ENCODE measurements around the gene TEX48.

Gene TEX48

DNA sequence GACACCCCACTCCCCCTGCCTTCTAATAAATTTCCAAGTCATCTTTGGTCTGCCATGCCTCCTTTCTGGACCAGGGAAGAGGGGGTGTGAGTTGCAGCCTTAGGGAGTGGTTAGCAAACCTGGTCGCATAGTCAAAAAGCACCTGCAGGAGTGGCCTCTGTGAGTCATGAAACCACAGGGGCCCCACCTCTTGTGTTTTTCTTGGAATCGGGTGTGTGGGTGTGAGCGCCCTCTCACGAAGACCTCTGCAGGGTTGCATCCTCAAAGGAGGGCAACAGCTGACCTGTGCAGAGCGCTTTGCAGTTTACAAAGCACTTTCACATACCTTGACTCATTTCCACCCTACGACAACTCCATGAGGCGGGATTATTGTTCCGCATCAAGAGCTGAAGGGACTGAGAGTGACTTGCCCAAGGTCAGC lies 36.8 kb upstream of the TEX48 start:
- Histone ChIP-seq H3K27me3 (ENCODE audit: insufficient read depth, low read depth, severe bottlenecking) (no peaks in the 10 kb centered on the region), H3K27ac (no peak overlapping the region), H3K4me3 (ENCODE audit: low read depth, low read length) (no peak overlapping the region), H3K36me3 (no peaks in the 10 kb centered on the region), H3K9me3 (ENCODE audit: severe bottlenecking) (no peaks in the 10 kb centered on the region)
- no peak for DNase-seq
- TF ChIP-seq CTCF (IDR thresholded peaks at IDR 0.05; ENCODE audit: low read depth, low read length): no peak

DNA sequence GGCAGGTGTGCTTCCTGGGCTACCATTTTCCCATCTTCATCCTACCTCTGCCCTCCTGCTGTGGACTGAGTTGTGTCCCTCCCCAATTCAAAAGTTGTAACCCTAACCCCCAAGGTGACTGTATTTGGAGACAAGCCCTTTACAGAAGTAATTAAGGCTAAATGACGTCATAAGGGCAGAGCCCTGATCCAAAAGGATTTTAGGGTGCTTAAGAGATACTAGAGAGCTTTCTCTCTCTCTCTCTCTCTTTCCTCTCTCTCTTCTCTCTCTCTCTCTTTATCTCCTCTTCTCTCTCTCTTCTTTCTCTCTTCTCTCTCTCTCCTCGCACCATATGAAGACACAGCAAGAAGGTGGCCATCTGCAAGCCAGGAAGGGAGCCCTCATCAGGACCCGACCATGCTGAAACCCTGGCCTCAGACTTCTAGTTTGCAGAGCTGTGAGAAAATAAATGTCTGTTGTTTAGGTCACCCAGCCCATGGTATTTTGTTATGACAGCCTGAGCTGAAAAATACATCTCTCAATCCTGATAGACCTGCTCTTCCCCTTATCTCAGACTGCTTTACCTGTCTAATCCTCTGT lies 36.0 kb upstream of the TEX48 start:
- no peak for DNase-seq
- H3K4me3 ChIP-seq (ENCODE audit: low read depth, low read length): no peak overlapping the region

GRCh38 chr9:114709636-114710035 lies 27.6 kb upstream of the TEX48 start:
- Histone ChIP-seq H3K27me3 (ENCODE audit: insufficient read depth, low read depth, severe bottlenecking) (no peaks in the 10 kb centered on the region), H3K27ac (no peak overlapping the region), H3K4me3 (ENCODE audit: low read depth, low read length) (no peak overlapping the region), H3K36me3 (no peaks in the 10 kb centered on the region), H3K9me3 (ENCODE audit: severe bottlenecking) (no peaks in the 10 kb centered on the region)
- DNase-seq: no peak
- no peak for TF ChIP-seq CTCF (IDR thresholded peaks at IDR 0.05; ENCODE audit: low read depth, low read length)

More for the DNA sequence above, 36.0 kb upstream of the TEX48 start:
- no peaks in the 10 kb centered on the region for H3K27me3 ChIP-seq (ENCODE audit: insufficient read depth, low read depth, severe bottlenecking)
- peak overlapping the region; percentile 53 for H3K27ac ChIP-seq
- H3K36me3 ChIP-seq: no peaks in the 10 kb centered on the region
- TF ChIP-seq CTCF (IDR thresholded peaks at IDR 0.05; ENCODE audit: low read depth, low read length): no peak
- no peaks in the 10 kb centered on the region for H3K9me3 ChIP-seq (ENCODE audit: severe bottlenecking)

GRCh38 chr9:114706711-114707110 lies 24.7 kb upstream of the TEX48 start:
- H3K4me3 ChIP-seq (ENCODE audit: low read depth, low read length): no peak overlapping the region
- DNase-seq: no peak
- no peak overlapping the region for H3K27ac ChIP-seq
- no peaks in the 10 kb centered on the region for H3K27me3 ChIP-seq (ENCODE audit: insufficient read depth, low read depth, severe bottlenecking)
- H3K36me3 ChIP-seq: no peaks in the 10 kb centered on the region
- no peaks in the 10 kb centered on the region for H3K9me3 ChIP-seq (ENCODE audit: severe bottlenecking)
- no peak for TF ChIP-seq CTCF (IDR thresholded peaks at IDR 0.05; ENCODE audit: low read depth, low read length)

- DNase-seq: no peak
- Histone ChIP-seq H3K9me3 (ENCODE audit: severe bottlenecking) (no peaks in the 10 kb centered on the region), H3K4me3 (ENCODE audit: low read depth, low read length) (no peak overlapping the region), H3K27me3 (ENCODE audit: insufficient read depth, low read depth, severe bottlenecking) (no peaks in the 10 kb centered on the region), H3K36me3 (no peaks in the 10 kb centered on the region), H3K27ac (no peak overlapping the region)
- TF ChIP-seq CTCF (IDR thresholded peaks at IDR 0.05; ENCODE audit: low read depth, low read length): no peak
Measured at GRCh38 chr9:114701988-114702387, 20.0 kb upstream of the TEX48 start.

DNA sequence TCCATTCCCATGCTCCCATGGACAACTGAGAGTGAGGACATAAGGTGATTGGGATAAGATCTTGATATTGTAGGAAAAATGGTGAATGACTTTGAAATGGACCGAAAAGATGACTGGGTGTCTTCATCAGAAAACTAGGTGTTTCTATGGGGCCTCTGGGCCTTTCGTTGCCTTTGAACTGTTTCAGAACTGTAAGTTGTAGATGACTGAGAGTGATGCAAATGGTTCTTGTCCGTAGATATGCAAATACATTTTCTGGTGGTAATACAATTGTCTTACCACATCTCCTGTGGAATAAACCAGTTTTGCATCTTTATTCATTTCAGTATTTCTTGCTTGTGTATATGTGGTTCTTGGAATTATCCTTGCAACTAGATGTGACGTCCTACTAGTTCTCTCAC lies 16.0 kb upstream of the TEX48 start:
- no peaks in the 10 kb centered on the region for H3K9me3 ChIP-seq (ENCODE audit: severe bottlenecking)
- no peaks in the 10 kb centered on the region for H3K36me3 ChIP-seq
- TF ChIP-seq CTCF (IDR thresholded peaks at IDR 0.05; ENCODE audit: low read depth, low read length): no peak
- no peak for DNase-seq
- H3K4me3 ChIP-seq (ENCODE audit: low read depth, low read length): no peak overlapping the region
- no peak overlapping the region for H3K27ac ChIP-seq
- no peaks in the 10 kb centered on the region for H3K27me3 ChIP-seq (ENCODE audit: insufficient read depth, low read depth, severe bottlenecking)

Data from WERI-Rb-1 (cell line).